SK-N-SH (cell line): ENCODE measurements around the gene TMCC3. TPM values are rescaled to one million over a fixed set of nuclear protein-coding genes. Genes with fewer than 3 reads are reported as not detected.
A peak's percentile ranks its signal among the peaks of the same experiment; 100 is the strongest.

Source experiments
- CTCF ChIA-PET: fragments of 300-600, 350-600 bp; formaldehyde crosslinking; extraction: SDS; loops from one replicate; lab custom pipeline; 2021; lab: Yijun Ruan, JAX
- POLR2A ChIA-PET: fragments of 350-600 bp; sonication (Branson Sonifier 250); formaldehyde crosslinking; extraction: SDS; loops from one replicate; lab custom pipeline; 2020; ENCODE audit warnings: antibody characterized with exemption, inconsistent platforms; lab: Yijun Ruan, JAX
- DNase-seq: peaks from one replicate; pipeline ENCODE4 v3.0.0; 2012
- H2AFZ ChIP-seq: fragments of 200-600 bp; sonication (generic); 2 replicates; pipeline ENCODE4 v1.8.1; 2016; ENCODE audit warnings: antibody characterized with exemption, mild to moderate bottlenecking, low read depth
- H3F3A ChIP-seq: fragments of 200-600 bp; sonication (generic); replicated peaks from 2 replicates; pipeline ENCODE3; 2016; ENCODE audit warnings: antibody characterized with exemption, mild to moderate bottlenecking; ENCODE audit not compliant: insufficient read depth
- H3K27ac ChIP-seq, 2 experiments: fragments of 200-500 bp in 1 of 2; fragments of 200-600 bp in 1 of 2; sonication (Bioruptor generic) in 1 of 2; sonication (generic), shearing (Covaris generic) in 1 of 2; 2 replicates each; pipeline versions ENCODE4 v1.5.1 to v1.6.1; 2014 to 2016; ENCODE audit warnings: low read depth in 2 of 2, inconsistent platforms in 1 of 2, low read length in 1 of 2, mild to moderate bottlenecking in 1 of 2, mixed read lengths in 1 of 2
- H3K27me3 ChIP-seq: fragments of 200-600 bp; sonication (generic), shearing (Covaris generic); 2 replicates; pipeline ENCODE4 v1.6.1; 2016; ENCODE audit warnings: mixed run types; ENCODE audit not compliant: insufficient read depth
- H3K36me3 ChIP-seq, 2 experiments: fragments of 200-500 bp in 1 of 2; fragments of 200-600 bp in 1 of 2; sonication (Bioruptor generic) in 1 of 2; sonication (generic) in 1 of 2; replicated peaks in 1 of 2; 2 replicates each; pipeline versions ENCODE3 to v1.5.1; 2014 to 2016; ENCODE audit warnings: low read length in 1 of 2, mild to moderate bottlenecking in 1 of 2; ENCODE audit not compliant: insufficient read depth in 2 of 2, control insufficient read depth in 1 of 2
- H3K4me1 ChIP-seq, 2 experiments: fragments of 200-500 bp in 1 of 2; fragments of 200-600 bp in 1 of 2; sonication (Bioruptor generic) in 1 of 2; sonication (generic), shearing (Covaris generic) in 1 of 2; 2 replicates each; pipeline versions ENCODE4 v1.5.1 to v1.6.1; 2014 to 2016; ENCODE audit warnings: low read depth in 1 of 2, low read length in 1 of 2, mixed run types in 1 of 2; ENCODE audit not compliant: insufficient read depth in 2 of 2, control insufficient read depth in 1 of 2
- H3K4me2 ChIP-seq: fragments of 200-600 bp; sonication (generic), shearing (Covaris generic); 2 replicates; pipeline ENCODE4 v1.6.1; 2017; ENCODE audit warnings: mixed run types
- H3K4me3 ChIP-seq, 2 experiments: fragments of 200-500 bp in 1 of 2; fragments of 200-600 bp in 1 of 2; sonication (Bioruptor generic) in 1 of 2; sonication (generic), shearing (Covaris generic) in 1 of 2; 2 replicates each; pipeline versions ENCODE4 v1.5.1 to v1.8.1; 2014 to 2016; ENCODE audit warnings: low read depth in 2 of 2, inconsistent platforms in 1 of 2, low read length in 1 of 2, mild to moderate bottlenecking in 1 of 2, mixed read lengths in 1 of 2, moderate library complexity in 1 of 2
- H3K79me2 ChIP-seq: fragments of 200-600 bp; sonication (generic); 2 replicates; pipeline ENCODE4 v1.8.1; 2017; ENCODE audit warnings: mild to moderate bottlenecking; ENCODE audit not compliant: insufficient read depth
- H3K9ac ChIP-seq: fragments of 200-600 bp; sonication (generic); 2 replicates; pipeline ENCODE4 v1.6.1; 2017; ENCODE audit warnings: mixed run types
- H3K9me2 ChIP-seq: fragments of 200-600 bp; sonication (generic); 2 replicates; pipeline ENCODE4 v1.6.1; 2017; ENCODE audit warnings: mixed run types
- H3K9me3 ChIP-seq: fragments of 200-600 bp; sonication (generic); 2 replicates; pipeline ENCODE4 v1.6.1; 2017; ENCODE audit warnings: mixed run types, mild to moderate bottlenecking, moderate library complexity
- H4K20me1 ChIP-seq: fragments of 200-600 bp; sonication (generic); 2 replicates; pipeline ENCODE4 v1.6.1; 2017; ENCODE audit warnings: mild to moderate bottlenecking, mixed run types; ENCODE audit not compliant: insufficient read depth
- ELF1 ChIP-seq: IDR thresholded peaks from 2 replicates; pipeline ENCODE4 v1.4.0; 2012
- EP300 ChIP-seq, 2 experiments: IDR thresholded peaks; 2 replicates each; pipeline versions ENCODE4 v1.4.0 to v1.6.1; 2012; ENCODE audit warnings: borderline replicate concordance in 1 of 2, low read depth in 1 of 2, low read length in 1 of 2
- EZH2phosphoT487 ChIP-seq: fragments of 200-600 bp; sonication (generic); IDR thresholded peaks from 2 replicates; pipeline ENCODE4 v1.6.1; 2017; ENCODE audit warnings: low read depth, mixed run types, mild to moderate bottlenecking, antibody characterized with exemption, moderate library complexity, borderline replicate concordance
- FOSL2 ChIP-seq: IDR thresholded peaks from 2 replicates; pipeline ENCODE4 v1.4.0; 2012; ENCODE audit warnings: low read depth, mild to moderate bottlenecking, moderate library complexity, borderline replicate concordance
- GABPA ChIP-seq: IDR thresholded peaks from 2 replicates; pipeline ENCODE4 v1.4.0; 2012; ENCODE audit warnings: low read depth, mild to moderate bottlenecking
- IRF3 ChIP-seq: fragments of 150-350 bp; IDR thresholded peaks from 2 replicates; pipeline ENCODE4 v1.6.1; 2016; ENCODE audit warnings: mild to moderate bottlenecking, low read depth, low read length
- JUND ChIP-seq: IDR thresholded peaks from 2 replicates; pipeline ENCODE4 v1.4.0; 2012
- MAX ChIP-seq: IDR thresholded peaks from 2 replicates; pipeline ENCODE4 v1.4.0; 2012; ENCODE audit warnings: low read depth
- MEF2A ChIP-seq: IDR thresholded peaks from 2 replicates; pipeline ENCODE4 v1.4.0; 2012; ENCODE audit warnings: low read depth, borderline replicate concordance
- MXI1 ChIP-seq: IDR thresholded peaks from 2 replicates; pipeline ENCODE4 v1.6.1; 2012; ENCODE audit warnings: mild to moderate bottlenecking, low read depth, low read length, improper control_type of control experiment
- NRF1 ChIP-seq: IDR thresholded peaks from 2 replicates; pipeline ENCODE4 v1.6.1; 2012; ENCODE audit warnings: low read depth, mild to moderate bottlenecking, low read length
- PBX3 ChIP-seq: IDR thresholded peaks from 2 replicates; pipeline ENCODE4; 2012
- POLR2AphosphoS5 ChIP-seq: IDR thresholded peaks from 2 replicates; pipeline ENCODE4 v1.6.1; 2012; ENCODE audit warnings: low read depth, low read length
- REST ChIP-seq: IDR thresholded peaks from 2 replicates; pipeline ENCODE4 v1.6.1; 2012; ENCODE audit warnings: mild to moderate bottlenecking, low read depth, low read length, moderate library complexity
- RFX5 ChIP-seq: IDR thresholded peaks from 2 replicates; pipeline ENCODE4 v1.6.1; 2012; ENCODE audit warnings: mild to moderate bottlenecking, improper control_type of control experiment, low read length
- SIN3A ChIP-seq: IDR thresholded peaks from 2 replicates; pipeline ENCODE4 v1.6.1; 2012; ENCODE audit warnings: low read depth, mild to moderate bottlenecking, low read length, moderate library complexity, borderline replicate concordance
- SMC3 ChIP-seq: IDR thresholded peaks from 2 replicates; pipeline ENCODE4 v1.6.1; 2012; ENCODE audit warnings: low read depth, low read length, improper control_type of control experiment
- TAF1 ChIP-seq: IDR thresholded peaks from 2 replicates; pipeline ENCODE4 v1.6.1; 2012; ENCODE audit warnings: low read depth, mild to moderate bottlenecking, low read length, moderate library complexity, borderline replicate concordance
- TCF12 ChIP-seq: IDR thresholded peaks from 2 replicates; pipeline ENCODE4 v1.4.0; 2012
- YY1 ChIP-seq: IDR thresholded peaks from 2 replicates; pipeline ENCODE4 v1.4.0; 2012; ENCODE audit warnings: low read depth, mild to moderate bottlenecking
- ZBTB33 ChIP-seq: IDR thresholded peaks from 2 replicates; pipeline ENCODE4 v1.4.0; 2012; ENCODE audit warnings: low read depth, borderline replicate concordance
- WGBS: methylation state at CpG from one replicate; pipeline ENCODE4 v1.1.6; 2017; ENCODE audit warnings: low lambda C conversion rate; 5-methylcytosine and 5-hydroxymethylcytosine counted together
- polyA plus RNA-seq, 3 experiments: library from polyadenylated mRNA; depleted of rRNA; stranded (reverse); fragments of >200 nt; gene quantifications; 2 replicates each; pipeline ENCODE4 v1.2.3, GENCODE V29; 2012

TMCC3 gene
- polyA plus RNA-seq, 1 of the 3 experiments (the other 2 are of a cell fraction), result 0.53 TPM

- ChIA-PET CTCF (no interaction called here), POLR2A (no interaction called here)
- TF ChIP-seq IRF3 (no peak), FOSL2 (peak; percentile 88; the same call in 1 of the 2 replicates), SMC3 (no peak), ELF1 (peak; percentile 46; the same call in 1 of the 2 replicates), MEF2A (no peak), TAF1 (no peak), REST (0 out of 2 replicates have a peak, but pooled peaks have one; percentile 0), MXI1 (no peak), RFX5 (no peak), GABPA (no peak), TCF12 (peak; percentile 63), ZBTB33 (0 out of 2 replicates have a peak, but pooled peaks have one; percentile 27), JUND (peak; percentile 74), YY1 (no peak), EP300 (IDR thresholded peaks at IDR 0.05; ENCODE audit: borderline replicate concordance in 1 of 2, low read depth in 1 of 2, low read length in 1 of 2) (peak in 1 of 2 experiments; percentile 37; a peak in 1 of 4 replicates), EZH2phosphoT487 (no peak), POLR2AphosphoS5 (peak; percentile 49; the same call in 1 of the 2 replicates), PBX3 (peak; percentile 71), MAX (peak; percentile 48), SIN3A (no peak), NRF1 (no peak)
- WGBS, result 22% methylated on average over 6 of the region's 6 CpGs
- Histone ChIP-seq H3K4me1 (peaks cover 14 to 34% of the 10 kb centered on the region in 2 experiments; a peak in 3 of 4 replicates), H3F3A (no peaks in the 10 kb centered on the region), H3K9me3 (no peaks in the 10 kb centered on the region; the same call in 1 of the 2 replicates), H3K79me2 (no peaks in the 10 kb centered on the region), H4K20me1 (no peaks in the 10 kb centered on the region), H2AFZ (peak overlapping the region; percentile 53), H3K4me2 (peak overlapping the region; percentile 32), H3K27ac (peak overlapping the region in 1 of 2 experiments; percentile 64; a peak in 2 of 4 replicates), H3K9me2 (no peaks in the 10 kb centered on the region), H3K27me3 (no peaks in the 10 kb centered on the region), H3K36me3 (no peaks in the 10 kb centered on the region), H3K4me3 (no peak overlapping the region), H3K9ac (peak overlapping the region; percentile 3; the same call in 1 of the 2 replicates)
- DNase-seq, result no peak
Observed at GRCh38 chr12:94618995-94619695, 31.2 kb downstream of the TMCC3 start.
